Measurements from ENCODE around the gene ZBTB12.

ZBTB12 gene

DNA sequence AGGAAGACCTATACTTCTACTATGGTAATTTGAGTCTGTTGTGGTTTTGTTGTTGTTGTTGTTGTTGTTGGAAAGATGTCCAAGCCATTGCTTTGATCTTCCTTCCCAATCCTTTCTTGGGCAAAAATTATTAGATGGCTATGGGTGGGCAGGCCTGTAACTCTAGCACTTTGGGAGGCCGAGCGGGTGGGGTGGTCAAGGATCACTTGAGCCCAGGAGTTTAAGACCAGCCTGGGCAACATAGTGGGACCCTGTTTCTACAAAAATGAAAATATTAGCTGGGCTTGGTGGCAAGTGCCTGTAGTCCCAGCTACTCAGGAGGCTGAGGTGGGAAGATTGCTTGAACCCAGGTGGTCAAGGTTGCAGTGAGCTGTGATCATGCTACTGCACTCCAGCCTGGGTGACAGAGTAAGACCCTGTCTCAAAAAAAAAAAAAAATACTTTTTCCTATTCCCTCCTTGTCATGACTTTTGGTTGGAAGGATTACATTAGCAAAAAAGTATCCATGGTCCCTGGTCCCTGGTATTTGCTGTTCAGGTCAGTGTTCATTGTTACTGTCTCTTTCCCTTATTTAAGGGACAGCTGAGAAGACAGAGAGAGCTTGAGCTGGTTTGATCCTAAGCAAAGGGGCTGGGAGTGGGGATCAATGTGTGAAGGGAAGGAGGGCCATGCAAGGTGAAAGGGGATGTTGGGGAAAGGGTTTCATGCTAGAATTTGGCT is 51.0 kb downstream of the ZBTB12 start:
- no peak for TF ChIP-seq ZNF548 (tag by site-specific recombination; IDR thresholded peaks at IDR 0.05)
- 0 out of 2 replicates have a peak, but pooled peaks have one; percentile 15 for TF ChIP-seq ZBTB20 (tag by site-specific recombination; IDR thresholded peaks at IDR 0.05)

More for the DNA sequence above, 51.0 kb downstream of the ZBTB12 start:
- Histone ChIP-seq H3K36me3 (ENCODE audit: control insufficient read depth in 2 of 2, insufficient read depth in 1 of 2, low read length in 2 of 2) (peaks cover 0 to 4% of the 10 kb centered on the region in 2 experiments; a peak in 2 of 3 replicates), H3K9me3 (ENCODE audit: control insufficient read depth, insufficient read depth, low read depth, low read length) (no peaks in the 10 kb centered on the region), H3K4me3 (ENCODE audit: low read depth, low read length) (no peak overlapping the region), H3K27ac (ENCODE audit: extremely low read depth, low read depth, low read length) (no peak overlapping the region), H3K4me1 (ENCODE audit: control insufficient read depth, insufficient read depth, low read length) (no peaks in the 10 kb centered on the region)
- POLR2A ChIA-PET: interaction anchor here (0.7 kb wide), 1 partner anchor 164 kb away, joined by 4 read pairs; no protein-coding TSS in a partner anchor
- CTCF ChIA-PET: no interaction called here
